SK-N-SH treated with all-trans-retinoic acid at 6 μM for 48 hours (cell line): ENCODE results near the gene PLXNA4.

ENCODE experiments used
- ATAC-seq: fragments of 200-7000 bp; cut with Tn5 transposase; 3 replicates; pipeline ENCODE4 v1.9.1; 2020; ENCODE audit warnings: mild to moderate bottlenecking, moderate library complexity
- ARNTL ChIP-seq: fragments of 450-650 bp; formaldehyde crosslinking; IDR thresholded peaks from 2 replicates; pipeline ENCODE4 v1.5.0; 2020; ENCODE audit warnings: low read depth, mild to moderate bottlenecking, moderate library complexity, borderline replicate concordance
- BACH2 ChIP-seq: fragments of 250-450 bp; sonication (Bioruptor Pico); IDR thresholded peaks from 2 replicates; pipeline ENCODE4 v1.9.0; 2021; ENCODE audit warnings: mild to moderate bottlenecking, borderline replicate concordance
- CSDC2 ChIP-seq: fragments of 250-450 bp; sonication (Bioruptor Pico); IDR thresholded peaks from 2 replicates; pipeline ENCODE4 v1.5.0; 2020; ENCODE audit warnings: mild to moderate bottlenecking, moderate library complexity
- ESRRG ChIP-seq: fragments of 250-450 bp; sonication (Bioruptor Pico); IDR thresholded peaks from 2 replicates; pipeline ENCODE4 v1.6.1; 2021; ENCODE audit warnings: mild to moderate bottlenecking
- GLIS3 ChIP-seq: fragments of 250-450 bp; sonication (Bioruptor Pico); IDR thresholded peaks from 2 replicates; pipeline ENCODE4 v1.5.0; 2020; ENCODE audit warnings: mild to moderate bottlenecking, moderate library complexity
- ISL1 ChIP-seq: fragments of 250-450 bp; sonication (Bioruptor Pico); IDR thresholded peaks from 2 replicates; pipeline ENCODE4 v2.1.2; 2022; ENCODE audit warnings: mild to moderate bottlenecking, moderate library complexity
- OSR1 ChIP-seq: fragments of 250-450 bp; sonication (Bioruptor Pico); IDR thresholded peaks from 2 replicates; pipeline ENCODE4 v1.8.0; 2022; ENCODE audit warnings: moderate library complexity, mild to moderate bottlenecking, inconsistent platforms
- PPARA ChIP-seq: fragments of 250-450 bp; sonication (Bioruptor Pico); IDR thresholded peaks from 2 replicates; pipeline ENCODE4 v1.5.0; 2020; ENCODE audit warnings: mild to moderate bottlenecking, borderline replicate concordance
- RARB ChIP-seq: fragments of 250-450 bp; sonication (Bioruptor Pico); IDR thresholded peaks from 2 replicates; pipeline ENCODE4 v1.8.0; 2021; ENCODE audit warnings: mild to moderate bottlenecking, moderate library complexity
- SNAI2 ChIP-seq: fragments of 250-450 bp; sonication (Bioruptor Pico); IDR thresholded peaks from 2 replicates; pipeline ENCODE4 v1.5.0; 2020; ENCODE audit warnings: mild to moderate bottlenecking, moderate library complexity
- TCF4 ChIP-seq: fragments of 250-450 bp; sonication (Bioruptor Pico); IDR thresholded peaks from 2 replicates; pipeline ENCODE4 v1.8.0; 2021; ENCODE audit warnings: mild to moderate bottlenecking, moderate library complexity, borderline replicate concordance
- TOX ChIP-seq: fragments of 250-450 bp; sonication (Bioruptor Pico); IDR thresholded peaks from 2 replicates; pipeline ENCODE4 v1.8.0; 2021; ENCODE audit warnings: mild to moderate bottlenecking, moderate library complexity, borderline replicate concordance
- ZFP3 ChIP-seq: fragments of 250-450 bp; sonication (Bioruptor Pico); IDR thresholded peaks from 2 replicates; pipeline ENCODE4 v1.5.0; 2020; ENCODE audit warnings: mild to moderate bottlenecking, moderate library complexity
- ZFP30 ChIP-seq: fragments of 450-650 bp; formaldehyde crosslinking; IDR thresholded peaks from 2 replicates; pipeline ENCODE4 v1.5.0; 2022; ENCODE audit warnings: mild to moderate bottlenecking, moderate library complexity
- ZNF565 ChIP-seq: fragments of 450-650 bp; formaldehyde crosslinking; conservative IDR thresholded peaks from 2 replicates; pipeline ENCODE4 v1.5.0; 2020; ENCODE audit warnings: low read depth, mild to moderate bottlenecking, moderate library complexity
- ZNF70 ChIP-seq: fragments of 450-650 bp; formaldehyde crosslinking; IDR thresholded peaks from 2 replicates; pipeline ENCODE4 v1.5.0; 2020; ENCODE audit warnings: mild to moderate bottlenecking, moderate library complexity
- ZNF8 ChIP-seq: fragments of 450-650 bp; formaldehyde crosslinking; IDR thresholded peaks from 2 replicates; pipeline ENCODE4 v1.5.0; 2020; ENCODE audit warnings: mild to moderate bottlenecking, moderate library complexity
- TF ChIP-seq, protein P1 (sequence below): fragments of 250-450 bp; sonication (Bioruptor Pico); IDR thresholded peaks from 2 replicates; pipeline ENCODE4 v1.8.0; 2021; ENCODE audit warnings: low read depth, mild to moderate bottlenecking, moderate library complexity, borderline replicate concordance
- TF ChIP-seq, protein P2 (sequence below): fragments of 250-450 bp; sonication (Bioruptor Pico); IDR thresholded peaks from 2 replicates; pipeline ENCODE4 v1.5.1; 2020; ENCODE audit warnings: low read depth, mild to moderate bottlenecking, moderate library complexity
- TF ChIP-seq, protein P3 (sequence below): fragments of 250-450 bp; sonication (Bioruptor Pico); IDR thresholded peaks from 2 replicates; pipeline ENCODE4 v1.5.1; 2021; ENCODE audit warnings: mild to moderate bottlenecking, moderate library complexity
- TF ChIP-seq, protein P4 (sequence below): fragments of 250-450 bp; sonication (Bioruptor Pico); IDR thresholded peaks from 2 replicates; pipeline ENCODE4 v1.8.0; 2020; ENCODE audit warnings: mild to moderate bottlenecking, moderate library complexity, borderline replicate concordance
- TF ChIP-seq, protein P5 (sequence below): fragments of 250-450 bp; sonication (Bioruptor Pico); IDR thresholded peaks from 2 replicates; pipeline ENCODE4 v1.5.0; 2020; ENCODE audit warnings: mild to moderate bottlenecking, moderate library complexity

PLXNA4 gene

DNA sequence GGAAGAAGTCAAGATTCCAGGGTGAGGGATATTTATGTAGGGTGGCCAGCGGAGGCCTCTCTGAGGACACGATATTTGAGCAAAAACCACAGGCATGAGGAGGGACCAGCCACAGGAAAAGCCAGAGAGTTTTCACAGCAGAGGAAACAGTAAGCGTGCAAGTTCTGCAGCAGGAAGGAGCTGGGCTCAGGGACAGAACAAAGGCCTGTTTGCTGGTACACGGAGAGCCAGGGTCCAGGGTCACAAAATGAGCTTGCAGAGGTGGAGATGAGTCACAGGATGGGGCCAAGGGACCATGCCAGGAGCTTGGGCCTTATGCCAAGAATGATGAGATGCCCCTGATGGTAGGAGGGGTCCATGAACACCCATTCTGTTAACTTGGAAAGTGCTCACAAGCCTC, 283.5 kb downstream of the PLXNA4 start:
- TF ChIP-seq GLIS3 (CRISPR knock-in tag) (no peak), ZNF70 (no peak), BACH2 (no peak), PPARA (CRISPR knock-in tag) (no peak), ZFP3 (no peak), TCF4 (CRISPR knock-in tag) (no peak), OSR1 (CRISPR knock-in tag) (no peak), ISL1 (no peak), RARB (no peak), ESRRG (CRISPR knock-in tag) (no peak), TOX (no peak), CSDC2 (no peak), ZNF8 (CRISPR knock-in tag) (no peak)
- TF ChIP-seq, protein P1, sequence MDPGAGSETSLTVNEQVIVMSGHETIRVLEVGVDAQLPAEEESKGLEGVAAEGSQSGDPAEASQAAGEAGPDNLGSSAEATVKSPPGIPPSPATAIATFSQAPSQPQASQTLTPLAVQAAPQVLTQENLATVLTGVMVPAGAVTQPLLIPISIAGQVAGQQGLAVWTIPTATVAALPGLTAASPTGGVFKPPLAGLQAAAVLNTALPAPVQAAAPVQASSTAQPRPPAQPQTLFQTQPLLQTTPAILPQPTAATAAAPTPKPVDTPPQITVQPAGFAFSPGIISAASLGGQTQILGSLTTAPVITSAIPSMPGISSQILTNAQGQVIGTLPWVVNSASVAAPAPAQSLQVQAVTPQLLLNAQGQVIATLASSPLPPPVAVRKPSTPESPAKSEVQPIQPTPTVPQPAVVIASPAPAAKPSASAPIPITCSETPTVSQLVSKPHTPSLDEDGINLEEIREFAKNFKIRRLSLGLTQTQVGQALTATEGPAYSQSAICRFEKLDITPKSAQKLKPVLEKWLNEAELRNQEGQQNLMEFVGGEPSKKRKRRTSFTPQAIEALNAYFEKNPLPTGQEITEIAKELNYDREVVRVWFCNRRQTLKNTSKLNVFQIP (CRISPR knock-in tag), result no peak
- TF ChIP-seq, protein P2, sequence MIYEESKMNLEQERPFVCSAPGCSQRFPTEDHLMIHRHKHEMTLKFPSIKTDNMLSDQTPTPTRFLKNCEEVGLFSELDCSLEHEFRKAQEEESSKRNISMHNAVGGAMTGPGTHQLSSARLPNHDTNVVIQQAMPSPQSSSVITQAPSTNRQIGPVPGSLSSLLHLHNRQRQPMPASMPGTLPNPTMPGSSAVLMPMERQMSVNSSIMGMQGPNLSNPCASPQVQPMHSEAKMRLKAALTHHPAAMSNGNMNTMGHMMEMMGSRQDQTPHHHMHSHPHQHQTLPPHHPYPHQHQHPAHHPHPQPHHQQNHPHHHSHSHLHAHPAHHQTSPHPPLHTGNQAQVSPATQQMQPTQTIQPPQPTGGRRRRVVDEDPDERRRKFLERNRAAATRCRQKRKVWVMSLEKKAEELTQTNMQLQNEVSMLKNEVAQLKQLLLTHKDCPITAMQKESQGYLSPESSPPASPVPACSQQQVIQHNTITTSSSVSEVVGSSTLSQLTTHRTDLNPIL, result no peak
- TF ChIP-seq, protein P3, sequence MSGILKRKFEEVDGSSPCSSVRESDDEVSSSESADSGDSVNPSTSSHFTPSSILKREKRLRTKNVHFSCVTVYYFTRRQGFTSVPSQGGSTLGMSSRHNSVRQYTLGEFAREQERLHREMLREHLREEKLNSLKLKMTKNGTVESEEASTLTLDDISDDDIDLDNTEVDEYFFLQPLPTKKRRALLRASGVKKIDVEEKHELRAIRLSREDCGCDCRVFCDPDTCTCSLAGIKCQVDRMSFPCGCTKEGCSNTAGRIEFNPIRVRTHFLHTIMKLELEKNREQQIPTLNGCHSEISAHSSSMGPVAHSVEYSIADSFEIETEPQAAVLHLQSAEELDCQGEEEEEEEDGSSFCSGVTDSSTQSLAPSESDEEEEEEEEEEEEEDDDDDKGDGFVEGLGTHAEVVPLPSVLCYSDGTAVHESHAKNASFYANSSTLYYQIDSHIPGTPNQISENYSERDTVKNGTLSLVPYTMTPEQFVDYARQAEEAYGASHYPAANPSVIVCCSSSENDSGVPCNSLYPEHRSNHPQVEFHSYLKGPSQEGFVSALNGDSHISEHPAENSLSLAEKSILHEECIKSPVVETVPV (CRISPR knock-in tag), result no peak
- peak; percentile 56 for ATAC-seq

DNA sequence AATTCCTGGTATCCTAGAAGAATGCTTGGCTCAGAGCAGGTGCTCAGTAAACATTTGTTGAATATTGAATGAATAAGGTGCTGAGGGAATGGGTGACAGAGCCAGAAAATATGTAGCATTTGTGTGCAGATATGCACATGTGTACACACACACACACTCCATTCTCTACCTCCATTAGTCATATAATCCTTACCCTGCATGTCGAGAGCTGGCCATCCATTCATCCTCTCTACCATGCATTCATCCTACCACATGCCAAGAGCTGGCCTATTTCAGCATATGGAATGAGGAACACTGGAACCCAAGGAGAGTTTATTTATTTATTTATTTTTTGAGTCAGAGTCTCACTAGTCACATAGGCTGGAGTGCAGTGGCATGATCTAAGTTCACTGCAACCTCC, 284.8 kb downstream of the PLXNA4 start:
- TF ChIP-seq SNAI2 (CRISPR knock-in tag) (no peak), ZNF8 (CRISPR knock-in tag) (no peak), BACH2 (no peak), ZFP30 (CRISPR knock-in tag) (no peak), ZNF565 (CRISPR knock-in tag) (no peak), ZNF70 (no peak), ISL1 (no peak), CSDC2 (no peak), RARB (no peak), TCF4 (CRISPR knock-in tag) (no peak), ARNTL (no peak), GLIS3 (CRISPR knock-in tag) (no peak), ZFP3 (no peak), TOX (no peak)
- TF ChIP-seq, protein P4, sequence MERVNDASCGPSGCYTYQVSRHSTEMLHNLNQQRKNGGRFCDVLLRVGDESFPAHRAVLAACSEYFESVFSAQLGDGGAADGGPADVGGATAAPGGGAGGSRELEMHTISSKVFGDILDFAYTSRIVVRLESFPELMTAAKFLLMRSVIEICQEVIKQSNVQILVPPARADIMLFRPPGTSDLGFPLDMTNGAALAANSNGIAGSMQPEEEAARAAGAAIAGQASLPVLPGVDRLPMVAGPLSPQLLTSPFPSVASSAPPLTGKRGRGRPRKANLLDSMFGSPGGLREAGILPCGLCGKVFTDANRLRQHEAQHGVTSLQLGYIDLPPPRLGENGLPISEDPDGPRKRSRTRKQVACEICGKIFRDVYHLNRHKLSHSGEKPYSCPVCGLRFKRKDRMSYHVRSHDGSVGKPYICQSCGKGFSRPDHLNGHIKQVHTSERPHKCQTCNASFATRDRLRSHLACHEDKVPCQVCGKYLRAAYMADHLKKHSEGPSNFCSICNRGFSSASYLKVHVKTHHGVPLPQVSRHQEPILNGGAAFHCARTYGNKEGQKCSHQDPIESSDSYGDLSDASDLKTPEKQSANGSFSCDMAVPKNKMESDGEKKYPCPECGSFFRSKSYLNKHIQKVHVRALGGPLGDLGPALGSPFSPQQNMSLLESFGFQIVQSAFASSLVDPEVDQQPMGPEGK, result no peak
- TF ChIP-seq, protein P2, result no peak
- TF ChIP-seq, protein P5, sequence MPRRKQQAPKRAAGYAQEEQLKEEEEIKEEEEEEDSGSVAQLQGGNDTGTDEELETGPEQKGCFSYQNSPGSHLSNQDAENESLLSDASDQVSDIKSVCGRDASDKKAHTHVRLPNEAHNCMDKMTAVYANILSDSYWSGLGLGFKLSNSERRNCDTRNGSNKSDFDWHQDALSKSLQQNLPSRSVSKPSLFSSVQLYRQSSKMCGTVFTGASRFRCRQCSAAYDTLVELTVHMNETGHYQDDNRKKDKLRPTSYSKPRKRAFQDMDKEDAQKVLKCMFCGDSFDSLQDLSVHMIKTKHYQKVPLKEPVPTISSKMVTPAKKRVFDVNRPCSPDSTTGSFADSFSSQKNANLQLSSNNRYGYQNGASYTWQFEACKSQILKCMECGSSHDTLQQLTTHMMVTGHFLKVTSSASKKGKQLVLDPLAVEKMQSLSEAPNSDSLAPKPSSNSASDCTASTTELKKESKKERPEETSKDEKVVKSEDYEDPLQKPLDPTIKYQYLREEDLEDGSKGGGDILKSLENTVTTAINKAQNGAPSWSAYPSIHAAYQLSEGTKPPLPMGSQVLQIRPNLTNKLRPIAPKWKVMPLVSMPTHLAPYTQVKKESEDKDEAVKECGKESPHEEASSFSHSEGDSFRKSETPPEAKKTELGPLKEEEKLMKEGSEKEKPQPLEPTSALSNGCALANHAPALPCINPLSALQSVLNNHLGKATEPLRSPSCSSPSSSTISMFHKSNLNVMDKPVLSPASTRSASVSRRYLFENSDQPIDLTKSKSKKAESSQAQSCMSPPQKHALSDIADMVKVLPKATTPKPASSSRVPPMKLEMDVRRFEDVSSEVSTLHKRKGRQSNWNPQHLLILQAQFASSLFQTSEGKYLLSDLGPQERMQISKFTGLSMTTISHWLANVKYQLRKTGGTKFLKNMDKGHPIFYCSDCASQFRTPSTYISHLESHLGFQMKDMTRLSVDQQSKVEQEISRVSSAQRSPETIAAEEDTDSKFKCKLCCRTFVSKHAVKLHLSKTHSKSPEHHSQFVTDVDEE (CRISPR knock-in tag), result no peak
- TF ChIP-seq, protein P1 (CRISPR knock-in tag), result no peak
- TF ChIP-seq, all 23 proteins: peak for 0
- no peak for ATAC-seq
